ENCODE measurements around the gene KCNIP4. TPM values are rescaled to one million over a fixed set of nuclear protein-coding genes. Genes with fewer than 3 reads are reported as not detected.

Gene KCNIP4
- total RNA-seq, 1 experiment from 2014 or later, result not detected

- POLR2A ChIA-PET (ENCODE audit: unreplicated experiment), result no interaction called here
- Histone ChIP-seq H3K4me1 (replicated peaks; ENCODE audit: insufficient read depth) (no peaks in the 10 kb centered on the region), H3K27ac (no peak overlapping the region), H3K79me2 (ENCODE audit: low read depth) (no peaks in the 10 kb centered on the region), H4K20me1 (ENCODE audit: insufficient read depth) (no peaks in the 10 kb centered on the region), H3K9me3 (ENCODE audit: insufficient read depth, low read depth) (no peaks in the 10 kb centered on the region), H3K36me3 (ENCODE audit: low read depth) (no peaks in the 10 kb centered on the region), H2AFZ (no peak overlapping the region), H3K4me2 (no peak overlapping the region), H3K9me2 (ENCODE audit: insufficient read depth) (no peaks in the 10 kb centered on the region), H3K4me3 (no peak overlapping the region), H3K27me3 (ENCODE audit: insufficient read depth, low read depth) (no peaks in the 10 kb centered on the region), H3F3A (ENCODE audit: insufficient read depth, low read depth) (no peaks in the 10 kb centered on the region)
- no peak for TF ChIP-seq EZH2 (IDR thresholded peaks at IDR 0.05; ENCODE audit: low read depth)
- TF ChIP-seq CTCF (conservative IDR thresholded peaks at IDR 0.05), result no peak
- BruUV-seq (replicated peaks), result no TSS peak
- intact Hi-C loops (cut with micrococcal nuclease; ENCODE audit: unreplicated experiment), result no loop called here
- CTCF ChIA-PET, result no interaction called here
- no peak for DNase-seq
Measured at GRCh38 chr4:21083413-21083812, 865.2 kb downstream of the KCNIP4 start.

GRCh38 chr4:21077967-21078366 is 870.6 kb downstream of the KCNIP4 start:
- no TSS peak for BruUV-seq (replicated peaks)
- ChIA-PET CTCF (no interaction called here), POLR2A (ENCODE audit: unreplicated experiment) (no interaction called here)

GRCh38 chr4:21067351-21067750 is 881.2 kb downstream of the KCNIP4 start:
- H4K20me1 ChIP-seq (ENCODE audit: insufficient read depth), result no peaks in the 10 kb centered on the region
- no peaks in the 10 kb centered on the region for H3K27me3 ChIP-seq (ENCODE audit: insufficient read depth, low read depth)
- no peak overlapping the region for H3K4me3 ChIP-seq
- no peaks in the 10 kb centered on the region for H3K4me1 ChIP-seq (replicated peaks; ENCODE audit: insufficient read depth)
- BruUV-seq (replicated peaks), result no TSS peak
- no peak for DNase-seq
- H3K27ac ChIP-seq, result no peak overlapping the region
- intact Hi-C loops (cut with micrococcal nuclease; ENCODE audit: unreplicated experiment), result no loop called here
- H3K9me2 ChIP-seq (ENCODE audit: insufficient read depth), result no peaks in the 10 kb centered on the region
- ChIA-PET POLR2A (ENCODE audit: unreplicated experiment) (no interaction called here), CTCF (no interaction called here)
- TF ChIP-seq EZH2 (IDR thresholded peaks at IDR 0.05; ENCODE audit: low read depth) (no peak), CTCF (conservative IDR thresholded peaks at IDR 0.05) (no peak)
- H3K4me2 ChIP-seq, result no peak overlapping the region
- H3K36me3 ChIP-seq (ENCODE audit: low read depth), result no peaks in the 10 kb centered on the region
- no peak overlapping the region for H2AFZ ChIP-seq
- H3K79me2 ChIP-seq (ENCODE audit: low read depth), result no peaks in the 10 kb centered on the region
- H3K9me3 ChIP-seq (ENCODE audit: insufficient read depth, low read depth), result no peaks in the 10 kb centered on the region
- H3F3A ChIP-seq (ENCODE audit: insufficient read depth, low read depth), result no peaks in the 10 kb centered on the region

More at GRCh38 chr4:21077967-21078366, 870.6 kb downstream of the KCNIP4 start:
- Histone ChIP-seq H3K4me1 (replicated peaks; ENCODE audit: insufficient read depth) (no peaks in the 10 kb centered on the region), H4K20me1 (ENCODE audit: insufficient read depth) (no peaks in the 10 kb centered on the region), H3K36me3 (ENCODE audit: low read depth) (no peaks in the 10 kb centered on the region), H3K79me2 (ENCODE audit: low read depth) (no peaks in the 10 kb centered on the region), H3K27ac (no peak overlapping the region), H3K4me2 (no peak overlapping the region), H2AFZ (no peak overlapping the region), H3F3A (ENCODE audit: insufficient read depth, low read depth) (no peaks in the 10 kb centered on the region), H3K9me3 (ENCODE audit: insufficient read depth, low read depth) (no peaks in the 10 kb centered on the region), H3K9me2 (ENCODE audit: insufficient read depth) (no peaks in the 10 kb centered on the region), H3K27me3 (ENCODE audit: insufficient read depth, low read depth) (no peaks in the 10 kb centered on the region), H3K4me3 (no peak overlapping the region)
- TF ChIP-seq EZH2 (IDR thresholded peaks at IDR 0.05; ENCODE audit: low read depth) (no peak), CTCF (conservative IDR thresholded peaks at IDR 0.05) (no peak)
- intact Hi-C loops (cut with micrococcal nuclease; ENCODE audit: unreplicated experiment), result no loop called here
- no peak for DNase-seq
